ENCODE data around the gene FRY.
"Not testable (repeated sequence)": the region's sequence is repeated elsewhere in the genome, so short reads cannot be mapped to it uniquely, and the experiment has no call there.

Gene FRY
- total RNA-seq: 12.7 to 64.4 (median 28.9) reads per million in 17 experiments

DNA sequence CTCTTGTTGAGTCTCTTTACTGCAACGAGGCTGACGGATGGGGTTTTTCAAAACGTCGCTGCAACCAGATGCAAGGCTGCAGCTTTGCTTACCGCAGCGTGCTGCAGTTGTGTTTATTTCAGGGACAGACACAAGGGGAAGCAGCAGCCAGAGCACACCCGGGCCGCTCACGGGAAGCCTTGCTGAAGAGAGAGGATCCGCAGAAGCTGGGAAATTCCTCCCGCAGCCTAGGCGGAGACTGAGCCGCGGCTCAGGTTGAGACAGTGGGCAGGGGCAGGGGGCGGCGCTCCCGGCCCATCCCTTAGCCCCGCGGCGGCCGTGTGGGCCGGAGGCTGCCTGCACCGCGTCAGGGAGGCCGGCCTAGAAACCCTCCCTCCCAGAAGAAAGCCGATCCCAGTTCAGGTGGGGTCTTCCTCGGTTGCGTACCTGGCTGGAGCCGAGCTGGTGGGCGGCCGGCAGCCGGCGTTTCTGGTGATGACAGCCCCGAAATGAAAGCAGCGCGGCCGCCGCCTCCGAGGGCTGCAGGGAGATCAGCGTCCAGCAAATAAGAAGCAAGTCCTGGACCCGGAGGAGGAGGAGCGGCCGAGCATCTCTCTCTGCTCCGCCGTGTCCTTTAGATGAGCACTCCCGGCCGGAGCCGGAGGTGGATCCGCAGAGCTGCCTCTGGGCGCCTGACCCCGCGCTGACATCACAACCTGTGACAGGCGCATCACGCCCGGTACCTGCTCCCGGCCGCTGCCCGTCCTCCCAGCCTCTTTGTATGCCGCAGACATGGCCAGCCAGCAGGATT, at the start of gene FRY:
FRY (plus strand) TSS at position 750 of the 790 bp plus-strand sequence; CDS start at position 772, 22 bp downstream.
- DNase-seq: peak; percentile 72 to 87 (median 81)

DNA sequence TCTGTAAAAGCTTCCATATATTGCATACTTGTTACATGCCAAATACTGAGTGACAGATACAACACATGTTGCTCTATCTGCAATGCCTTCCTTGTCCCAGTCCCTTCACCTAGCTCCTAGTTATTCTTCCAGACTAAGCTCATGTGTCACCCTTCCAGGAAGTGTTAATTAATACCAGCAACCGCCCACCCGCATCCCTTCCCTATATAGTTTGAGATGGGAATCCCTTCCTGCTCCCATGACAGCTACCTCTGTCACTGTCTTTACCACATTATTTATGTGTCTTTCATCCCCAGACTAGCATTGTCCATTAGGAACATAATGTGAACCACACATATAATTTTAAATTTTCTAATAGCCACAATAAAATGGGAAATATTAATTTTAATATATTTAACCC, 49.5 kb upstream of the FRY start:
- DNase-seq: peak in 3 of 4 experiments; percentile 11 to 22 (median 14)

- DNase-seq: peak; percentile 91 to 97 (median 94)
Observed at GRCh38 chr13:31982540-31982939, 49.0 kb upstream of the FRY start.

GRCh38 chr13:31983696-31984095, 47.9 kb upstream of the FRY start:
- DNase-seq: not testable (repeated sequence)

DNA sequence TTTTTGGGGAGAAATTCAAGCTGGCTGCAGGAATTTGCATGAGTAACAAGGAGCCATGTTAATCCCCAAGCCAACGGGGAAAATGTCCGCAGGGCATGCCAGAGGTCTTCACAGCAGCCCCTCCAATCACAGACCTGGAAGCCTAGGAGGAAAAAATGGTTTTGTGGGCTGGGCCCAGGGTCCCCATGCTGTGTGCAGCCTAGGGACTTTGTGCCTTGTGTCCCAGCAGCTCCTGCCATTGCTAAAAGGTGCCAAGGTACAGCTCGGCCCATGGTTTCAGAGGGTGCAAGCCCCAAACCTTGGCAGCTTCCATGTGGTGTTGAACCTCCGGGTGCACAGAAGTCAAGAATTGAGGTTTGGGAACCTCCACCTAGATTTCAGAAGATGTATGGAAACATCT, 47.2 kb upstream of the FRY start:
- DNase-seq: not testable (repeated sequence)

- no peak for DNase-seq
Observed at GRCh38 chr13:31986676-31987470, 44.7 kb upstream of the FRY start.

- DNase-seq: peak; percentile 44 to 63 (median 58)
Observed at GRCh38 chr13:31987535-31988170, 43.9 kb upstream of the FRY start.

DNA sequence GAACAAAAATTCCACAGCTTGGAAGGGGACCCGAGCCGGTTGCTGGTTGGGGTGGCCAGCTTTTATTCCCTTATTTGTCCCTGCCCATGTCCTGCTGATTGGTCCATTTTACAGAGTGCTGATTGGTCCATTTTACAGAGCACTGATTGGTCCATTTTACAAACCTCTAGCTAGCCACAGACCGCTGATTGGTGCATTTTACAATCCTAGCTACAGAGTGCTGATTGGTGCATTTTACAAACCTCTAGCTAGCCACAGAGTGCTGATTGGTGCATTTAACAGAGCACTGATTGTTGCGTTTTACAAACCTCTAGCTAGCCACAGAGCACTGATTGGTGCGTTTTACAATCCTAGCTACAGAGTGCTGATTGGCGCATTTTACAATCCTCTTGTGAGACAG, 37.2 kb upstream of the FRY start:
- DNase-seq: not testable (repeated sequence)

DNA sequence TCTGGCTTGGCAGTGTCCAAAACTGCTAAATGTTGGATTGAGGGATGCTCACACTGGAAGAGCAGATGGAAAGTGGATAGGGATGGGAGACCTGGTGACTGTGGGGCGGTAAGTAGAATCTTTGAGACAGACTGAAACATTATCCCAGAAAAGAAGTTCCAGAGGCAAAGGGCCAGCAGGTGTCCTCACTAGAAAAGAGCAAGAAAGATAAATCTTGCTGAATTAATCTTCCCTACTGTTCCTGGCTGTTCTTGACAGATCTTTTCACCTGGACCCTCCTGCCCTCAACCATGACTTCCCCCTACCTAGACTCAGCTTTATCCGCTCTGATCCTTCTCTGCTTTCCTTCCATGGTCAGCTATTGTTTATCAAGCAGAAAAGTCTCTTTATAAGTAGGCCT, 35.0 kb upstream of the FRY start:
- DNase-seq: no peak

DNA sequence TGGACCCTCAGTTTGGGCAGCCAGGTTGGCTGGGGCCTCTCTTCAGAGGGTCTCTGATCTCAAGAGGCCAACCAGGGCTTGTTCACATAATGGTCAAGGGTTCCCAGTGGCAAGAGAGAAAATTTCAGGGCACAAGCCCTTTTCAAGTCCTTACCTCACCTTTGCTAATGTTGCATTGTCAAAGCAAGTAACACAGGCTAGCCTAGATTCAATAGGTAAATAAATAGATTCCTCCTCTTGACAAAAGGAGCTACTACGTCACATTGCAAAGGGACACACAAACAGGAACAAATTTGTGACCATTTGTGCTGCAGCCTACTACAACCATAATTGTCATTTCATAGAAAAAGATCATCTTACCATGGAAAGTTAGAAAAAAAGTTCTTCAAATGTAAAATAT, 33.9 kb upstream of the FRY start:
- DNase-seq: no peak

DNA sequence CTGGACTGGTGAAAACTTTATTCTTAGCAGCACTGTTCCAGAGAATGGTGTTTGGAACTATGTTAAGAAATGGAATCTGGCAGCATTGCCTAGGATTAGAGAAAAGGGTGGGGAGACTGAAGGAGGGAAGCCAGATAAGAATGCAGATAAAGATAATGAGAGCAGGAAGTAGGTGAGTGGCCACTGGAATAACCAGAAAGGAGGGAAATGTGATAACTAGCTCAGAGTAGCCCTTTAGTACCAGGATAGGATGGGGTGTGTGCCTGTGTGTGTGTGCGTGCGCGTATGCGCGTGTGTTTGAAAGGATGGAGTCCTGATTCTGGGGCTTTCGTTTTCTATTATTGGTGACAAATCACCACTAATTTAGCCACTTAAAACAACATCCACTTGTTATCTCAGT, 33.4 kb upstream of the FRY start:
- DNase-seq: no peak

DNA sequence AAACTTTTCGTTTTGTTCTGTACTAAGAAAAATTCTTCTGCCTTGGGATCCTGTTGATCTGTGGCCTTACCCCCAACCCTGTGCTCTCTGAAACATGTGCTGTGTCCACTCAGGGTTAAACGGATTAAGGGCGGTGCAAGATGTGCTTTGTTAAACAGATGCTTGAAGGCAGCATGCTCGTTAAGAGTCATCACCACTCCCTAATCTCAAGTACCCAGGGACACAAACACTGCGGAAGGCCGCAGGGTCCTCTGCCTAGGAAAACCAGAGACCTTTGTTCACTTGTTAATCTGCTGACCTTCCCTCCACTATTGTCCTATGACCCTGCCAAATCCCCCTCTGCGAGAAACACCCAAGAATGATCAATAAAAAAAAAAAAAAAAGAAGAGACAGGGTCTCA, 30.8 kb upstream of the FRY start:
- DNase-seq: not testable (repeated sequence)

DNA sequence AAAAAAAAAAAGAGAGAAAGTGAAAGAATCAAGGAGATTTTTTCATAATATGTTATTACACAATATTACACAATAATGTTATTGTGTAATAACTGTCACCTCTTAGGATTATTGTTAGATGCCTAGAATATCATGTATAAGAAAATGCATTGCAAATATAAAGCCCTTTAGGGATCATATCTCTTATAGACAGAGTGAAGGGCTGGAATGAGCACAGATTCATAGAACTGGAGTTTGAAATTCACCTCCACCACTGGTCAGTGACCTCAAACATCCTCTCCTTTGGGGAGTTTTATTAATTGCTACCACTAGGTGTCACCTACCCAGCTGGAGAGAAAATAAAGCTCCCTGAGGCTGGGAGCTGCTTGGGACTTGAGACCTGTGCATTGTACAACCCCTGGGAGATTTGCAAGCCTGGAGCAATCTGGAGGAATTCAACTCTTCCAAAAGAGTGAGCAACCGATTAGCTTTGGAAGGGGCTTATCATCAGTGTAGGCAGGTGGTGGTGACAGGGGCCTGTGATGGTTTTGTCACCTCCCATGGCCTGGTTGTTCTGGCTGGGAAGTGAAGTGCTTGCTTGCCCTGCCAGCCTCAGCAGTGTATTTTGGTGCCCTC, 30.3 kb upstream of the FRY start:
- DNase-seq: peak; percentile 51 to 83 (median 74)

DNA sequence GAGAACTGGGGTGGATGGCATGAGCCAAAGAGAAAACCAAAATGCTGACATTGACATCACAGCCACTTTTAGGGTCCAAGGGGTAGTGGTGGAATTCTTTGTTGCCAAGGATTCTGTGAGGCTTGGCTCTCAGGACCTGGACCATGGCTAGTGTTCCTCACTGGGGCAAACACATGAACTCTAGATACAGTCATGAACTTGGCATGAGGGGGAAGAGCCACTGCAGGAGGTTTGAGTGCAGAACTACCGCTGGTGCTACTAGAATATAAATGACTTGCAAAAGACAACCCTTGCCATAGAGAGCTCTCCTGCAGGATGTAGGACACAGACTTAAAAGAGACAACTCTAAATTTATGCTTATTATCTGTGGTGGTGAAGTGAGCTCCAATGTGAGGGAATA, 29.8 kb upstream of the FRY start:
- no peak for DNase-seq

GRCh38 chr13:32002873-32003272, 28.7 kb upstream of the FRY start:
- DNase-seq: no peak

GRCh38 chr13:32007494-32007893, 24.1 kb upstream of the FRY start:
- no peak for DNase-seq

- no peak for DNase-seq
Observed at GRCh38 chr13:32008518-32009175, 22.9 kb upstream of the FRY start.

DNA sequence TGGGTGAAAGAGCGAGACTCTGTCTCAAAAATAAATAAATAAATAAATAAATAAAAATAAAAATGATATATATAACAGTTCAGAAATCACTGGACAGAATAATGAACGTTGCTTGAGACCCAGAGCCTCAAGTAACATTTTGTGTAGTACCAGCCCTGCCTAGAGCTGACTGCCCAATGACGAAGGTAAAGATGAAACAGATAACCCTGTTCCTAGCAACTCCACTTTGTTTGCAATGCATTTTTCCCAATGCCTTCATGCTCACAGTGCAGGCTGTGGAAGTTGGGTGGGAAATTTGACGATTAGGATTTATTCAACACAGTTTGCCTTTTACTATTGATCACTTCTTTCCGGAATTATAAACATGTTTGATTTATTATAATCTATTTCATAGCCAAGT, 22.2 kb upstream of the FRY start:
- DNase-seq: no peak

GRCh38 chr13:32010136-32010535, 21.4 kb upstream of the FRY start:
- no peak for DNase-seq

DNA sequence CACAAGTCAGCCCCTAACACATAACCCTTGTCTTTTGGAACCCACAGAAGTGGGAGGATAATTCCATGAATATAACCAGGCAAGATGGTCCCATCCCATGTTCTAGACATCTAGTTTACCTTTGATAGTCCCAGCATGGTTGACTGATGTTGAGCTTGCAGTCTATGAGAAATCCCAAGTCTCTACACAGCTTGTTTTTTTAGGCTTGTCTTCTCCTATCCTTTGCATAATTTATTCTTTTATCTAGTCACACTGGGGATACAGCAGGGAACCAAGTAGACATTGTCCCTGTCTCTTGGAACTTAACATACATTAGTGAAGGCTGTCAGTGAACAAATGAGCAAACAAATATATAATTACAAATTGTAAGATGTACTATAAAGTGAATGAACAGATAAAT, 19.6 kb upstream of the FRY start:
- DNase-seq: no peak

DNA sequence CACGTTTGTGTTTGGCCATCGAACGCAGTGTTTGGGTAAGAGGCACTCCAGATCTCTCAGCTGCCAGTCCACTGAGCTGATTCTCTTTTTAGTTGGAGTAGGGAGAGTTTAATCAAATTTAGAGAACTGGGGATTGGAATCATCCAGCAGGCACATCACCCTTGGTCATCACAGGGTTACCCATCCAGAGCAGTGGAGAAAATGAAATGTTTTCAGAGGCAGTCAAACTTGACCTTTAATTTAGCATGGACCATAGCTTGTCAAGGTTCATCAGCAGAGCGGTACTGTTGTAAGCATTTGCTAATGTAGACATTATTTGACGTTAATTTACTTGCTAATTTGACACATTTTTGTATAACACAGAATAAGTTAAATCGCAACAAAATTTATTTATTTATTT, 18.4 kb upstream of the FRY start:
- DNase-seq: no peak

GRCh38 chr13:32016119-32016518, 15.5 kb upstream of the FRY start:
- DNase-seq: no peak

All from suppressor macrophage (primary cell).